Gastrocnemius medialis (tissue), 4 donors: ENCODE data around the gene PIM3. TPM values are rescaled to one million over a fixed set of nuclear protein-coding genes. Genes with fewer than 3 reads are reported as not detected.

ENCODE experiments used
- ATAC-seq, 2 donors: fragments of 150-250 bp; one replicate each; pipeline ENCODE4 v1.9.1; 2016
- DNase-seq, 2 donors: peaks; one replicate each; pipeline ENCODE4 v3.0.0-alpha.2; 2019
- H3K27ac ChIP-seq, 4 donors: fragments of 200-600 bp; sonication (generic); 1 replicate in 1 of 4; 2 replicates in 3 of 4; pipeline ENCODE4 v1.5.1; 2016 to 2018; ENCODE audit warnings: mild to moderate bottlenecking in 2 of 4, moderate library complexity in 1 of 4
- H3K27me3 ChIP-seq, 3 donors: fragments of 200-600 bp; sonication (generic) in 2 of 3; 1 replicate in 1 of 3; 2 replicates in 2 of 3; pipeline versions ENCODE4 v1.5.1 to v1.6.0; 2016 to 2019; ENCODE audit warnings: mild to moderate bottlenecking in 1 of 3, moderate library complexity in 1 of 3
- H3K36me3 ChIP-seq, 2 donors: fragments of 200-600 bp; sonication (generic) in 1 of 2; one replicate each; pipeline ENCODE4 v1.5.1; 2017 to 2018
- H3K4me1 ChIP-seq, 2 donors: fragments of 200-600 bp; sonication (generic) in 1 of 2; one replicate each; pipeline ENCODE4 v1.5.1; 2016 to 2017; ENCODE audit warnings: mild to moderate bottlenecking in 2 of 2
- H3K4me3 ChIP-seq, 4 donors: fragments of 200-600 bp; sonication (generic) in 3 of 4; 1 replicate in 1 of 4; 2 replicates in 3 of 4; pipeline ENCODE4 v1.5.1; 2016 to 2019; ENCODE audit warnings: mild to moderate bottlenecking in 2 of 4
- H3K9me3 ChIP-seq, 3 donors: fragments of 200-600 bp; sonication (generic) in 2 of 3; 1 replicate in 1 of 3; 2 replicates in 2 of 3; pipeline ENCODE4 v1.5.1; 2016 to 2019
- CTCF ChIP-seq, 5 experiments: fragments of 450-650 bp in 3 of 5; fragments of 200-600 bp in 2 of 5; sonication (generic) in 2 of 5; IDR thresholded peaks in 4 of 5; conservative IDR thresholded peaks in 1 of 5; 1 replicate in 4 of 5; 2 replicates in 1 of 5; pipeline ENCODE4 v1.5.1; 2016 to 2019; ENCODE audit warnings: antibody characterized with exemption in 5 of 5, mild to moderate bottlenecking in 3 of 5, moderate library complexity in 3 of 5
- POLR2A ChIP-seq, 2 donors: fragments of 450-650 bp; IDR thresholded peaks; one replicate each; pipeline ENCODE4 v1.6.1; 2017; ENCODE audit warnings: antibody characterized with exemption in 2 of 2, mild to moderate bottlenecking in 2 of 2, moderate library complexity in 2 of 2
- in situ Hi-C, 4 donors: fragments of 200-750 bp; cut with MboI; loops; one replicate each; pipeline versions ENCODE4 v1.15.0 to v1.8.0; 2017; ENCODE audit warnings: low sequenced_read_pairs in 4 of 4
- intact Hi-C: fragments of 100-400 bp; cut with DNase I; formaldehyde crosslinking; loops from one replicate; pipeline ENCODE4 v1.15.1; 2023; ENCODE audit warnings: low total_unique reads
- total RNA-seq, 4 donors: library from RNA; depleted of rRNA; stranded (reverse); fragments of >200 nt; gene quantifications; one replicate each; pipeline versions ENCODE4 v1.1.0 to v1.2.3, GENCODE V29; 2016

Gene PIM3
- total RNA-seq, 4 donors from 2014 or later = 165 to 327 (median 188) TPM

GRCh38 chr22:49946612-49947295, 13.8 kb upstream of the PIM3 start:
- TF ChIP-seq POLR2A (IDR thresholded peaks at IDR 0.05) (no peak), CTCF (IDR thresholded peaks at IDR 0.05 in 4 of 5, conservative IDR thresholded peaks at IDR 0.05 in 1 of 5) (no peak)
- Histone ChIP-seq H3K9me3 (no peaks in the 10 kb centered on the region), H3K27me3 (no peaks in the 10 kb centered on the region), H3K4me1 (peaks cover 3 to 4% of the 10 kb centered on the region in 2 donors), H3K36me3 (no peaks in the 10 kb centered on the region), H3K4me3 (no peak overlapping the region), H3K27ac (no peak overlapping the region)
- DNase-seq = no peak
- intact Hi-C loops (no loop called here), in situ Hi-C loops (no loop called here)
- no peak for ATAC-seq

GRCh38 chr22:49947296-49947622, 13.3 kb upstream of the PIM3 start:
- Histone ChIP-seq H3K27ac (no peak overlapping the region), H3K9me3 (no peaks in the 10 kb centered on the region), H3K4me3 (no peak overlapping the region), H3K36me3 (no peaks in the 10 kb centered on the region), H3K4me1 (peaks cover 3 to 4% of the 10 kb centered on the region in 2 donors), H3K27me3 (no peaks in the 10 kb centered on the region)
- in situ Hi-C loops = no loop called here
- intact Hi-C loops = no loop called here
- no peak for ATAC-seq
- TF ChIP-seq POLR2A (IDR thresholded peaks at IDR 0.05) (no peak), CTCF (IDR thresholded peaks at IDR 0.05 in 4 of 5, conservative IDR thresholded peaks at IDR 0.05 in 1 of 5) (no peak)
- no peak for DNase-seq

GRCh38 chr22:49948116-49948957, 12.2 kb upstream of the PIM3 start:
- H3K4me3 ChIP-seq = no peak overlapping the region
- in situ Hi-C loops = no loop called here
- ATAC-seq = no peak

More at GRCh38 chr22:49948116-49948957, 12.2 kb upstream of the PIM3 start:
- intact Hi-C loops = no loop called here
- Histone ChIP-seq H3K9me3 (no peaks in the 10 kb centered on the region), H3K27me3 (no peaks in the 10 kb centered on the region), H3K4me1 (peaks cover 6 to 8% of the 10 kb centered on the region in 2 donors), H3K27ac (no peak overlapping the region), H3K36me3 (no peaks in the 10 kb centered on the region)
- no peak for TF ChIP-seq CTCF (IDR thresholded peaks at IDR 0.05 in 4 of 5, conservative IDR thresholded peaks at IDR 0.05 in 1 of 5)
- no peak for TF ChIP-seq POLR2A (IDR thresholded peaks at IDR 0.05)
- DNase-seq = no peak
